ENCODE measurements around the gene PLD1.

Gene PLD1

DNA sequence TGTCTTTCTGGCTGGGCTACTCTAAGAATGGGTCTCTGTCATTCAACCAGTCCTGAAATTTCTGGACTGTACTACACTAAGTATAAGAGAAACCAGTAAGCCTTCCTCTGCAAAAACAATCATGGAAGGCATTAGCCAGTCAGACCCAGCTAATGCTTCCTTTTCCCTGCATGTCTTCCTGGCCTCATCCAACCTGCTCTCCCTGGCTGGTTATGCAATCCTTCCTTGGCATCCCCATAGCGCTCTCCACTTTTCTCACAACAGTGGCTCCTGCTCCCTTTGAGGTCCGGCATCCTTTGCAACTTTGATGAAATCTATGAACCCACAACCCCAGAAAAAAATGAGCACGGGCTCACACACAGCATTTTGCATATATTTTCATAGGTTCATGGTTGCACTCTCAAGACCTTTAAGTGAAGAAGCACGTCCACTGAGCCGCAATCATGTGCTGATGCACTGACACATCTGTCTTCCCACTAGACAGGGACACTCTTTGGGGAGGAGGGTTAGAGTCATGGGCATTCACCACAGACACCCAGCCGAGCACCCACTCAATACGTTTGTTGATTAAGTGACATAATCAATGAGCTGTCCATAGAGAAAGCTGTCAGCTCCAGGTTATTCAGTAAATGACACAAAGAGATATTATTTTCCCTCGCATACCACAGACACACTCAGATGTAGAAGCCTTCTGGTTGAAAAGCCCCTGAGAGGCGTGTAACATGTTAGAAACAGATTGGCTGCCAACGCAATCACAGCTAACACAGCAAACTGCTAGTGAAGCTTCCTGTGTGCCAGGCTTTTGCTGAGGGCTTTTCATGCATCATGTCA lies 66.7 kb downstream of the PLD1 start:
- ATAC-seq (ENCODE audit: low read depth), result no peak
- H3K27ac ChIP-seq (ENCODE audit: poor library complexity, severe bottlenecking), result no peak overlapping the region
- TF ChIP-seq, protein P1, sequence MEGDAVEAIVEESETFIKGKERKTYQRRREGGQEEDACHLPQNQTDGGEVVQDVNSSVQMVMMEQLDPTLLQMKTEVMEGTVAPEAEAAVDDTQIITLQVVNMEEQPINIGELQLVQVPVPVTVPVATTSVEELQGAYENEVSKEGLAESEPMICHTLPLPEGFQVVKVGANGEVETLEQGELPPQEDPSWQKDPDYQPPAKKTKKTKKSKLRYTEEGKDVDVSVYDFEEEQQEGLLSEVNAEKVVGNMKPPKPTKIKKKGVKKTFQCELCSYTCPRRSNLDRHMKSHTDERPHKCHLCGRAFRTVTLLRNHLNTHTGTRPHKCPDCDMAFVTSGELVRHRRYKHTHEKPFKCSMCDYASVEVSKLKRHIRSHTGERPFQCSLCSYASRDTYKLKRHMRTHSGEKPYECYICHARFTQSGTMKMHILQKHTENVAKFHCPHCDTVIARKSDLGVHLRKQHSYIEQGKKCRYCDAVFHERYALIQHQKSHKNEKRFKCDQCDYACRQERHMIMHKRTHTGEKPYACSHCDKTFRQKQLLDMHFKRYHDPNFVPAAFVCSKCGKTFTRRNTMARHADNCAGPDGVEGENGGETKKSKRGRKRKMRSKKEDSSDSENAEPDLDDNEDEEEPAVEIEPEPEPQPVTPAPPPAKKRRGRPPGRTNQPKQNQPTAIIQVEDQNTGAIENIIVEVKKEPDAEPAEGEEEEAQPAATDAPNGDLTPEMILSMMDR (IDR thresholded peaks at IDR 0.05; ENCODE audit: poor library complexity, severe bottlenecking), result no peak

DNA sequence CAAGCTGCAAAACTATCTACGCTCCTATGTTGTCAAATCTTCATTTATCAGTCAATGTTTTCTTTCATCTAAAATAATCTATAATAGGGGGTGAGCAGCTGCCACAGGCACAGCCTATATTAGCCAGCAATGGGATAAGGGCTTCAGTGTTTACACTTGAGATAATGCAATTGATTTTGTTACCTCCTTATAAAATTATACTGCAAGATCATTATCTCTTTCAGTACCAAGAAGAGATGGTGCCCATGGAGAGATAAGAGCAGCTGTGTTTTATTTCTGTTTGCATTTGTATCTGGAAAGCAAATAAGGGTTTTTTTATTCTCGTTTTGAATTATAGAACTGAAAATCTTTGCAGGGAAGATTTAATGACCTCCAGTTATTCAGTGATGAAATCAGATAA lies 68.9 kb downstream of the PLD1 start:
- Histone ChIP-seq H3K4me3 (ENCODE audit: severe bottlenecking) (no peak overlapping the region), H3K9me3 (ENCODE audit: severe bottlenecking) (no peaks in the 10 kb centered on the region), H3K27ac (ENCODE audit: poor library complexity, severe bottlenecking) (no peak overlapping the region), H3K4me1 (ENCODE audit: insufficient read depth, poor library complexity, severe bottlenecking) (no peaks in the 10 kb centered on the region), H3K27me3 (ENCODE audit: insufficient read depth, poor library complexity, severe bottlenecking) (no peaks in the 10 kb centered on the region), H3K36me3 (ENCODE audit: low read depth) (no peaks in the 10 kb centered on the region)
- TF ChIP-seq, protein P1 (IDR thresholded peaks at IDR 0.05; ENCODE audit: poor library complexity, severe bottlenecking), result no peak
- DNase-seq (ENCODE audit: low spot score), result no peak
- no peak for ATAC-seq (ENCODE audit: low read depth)

More for the DNA sequence above, 66.7 kb downstream of the PLD1 start:
- Histone ChIP-seq H3K4me1 (ENCODE audit: insufficient read depth, poor library complexity, severe bottlenecking) (no peaks in the 10 kb centered on the region), H3K27me3 (ENCODE audit: insufficient read depth, poor library complexity, severe bottlenecking) (no peaks in the 10 kb centered on the region), H3K9me3 (ENCODE audit: severe bottlenecking) (no peaks in the 10 kb centered on the region), H3K36me3 (ENCODE audit: low read depth) (no peaks in the 10 kb centered on the region), H3K4me3 (ENCODE audit: severe bottlenecking) (no peak overlapping the region)
- DNase-seq (ENCODE audit: low spot score), result no peak

DNA sequence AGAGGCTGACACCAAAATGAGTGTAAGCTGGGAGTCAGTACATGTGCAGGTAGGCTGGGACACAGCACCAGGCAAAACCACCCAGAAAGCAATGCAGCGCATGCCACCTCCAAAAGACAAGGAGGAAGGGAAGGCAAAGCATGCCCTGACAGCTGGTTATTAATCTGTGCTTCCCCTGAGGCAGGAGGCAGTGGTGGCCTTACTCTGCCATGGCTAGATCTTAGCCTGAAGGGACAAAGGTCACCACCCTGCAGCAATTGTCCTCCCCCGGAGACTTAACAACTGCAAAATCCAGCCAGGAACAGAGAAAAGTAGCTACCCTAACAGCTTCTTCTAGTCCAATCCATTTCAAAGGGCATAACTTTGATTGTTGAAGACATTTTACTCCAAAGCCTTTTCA lies 73.7 kb downstream of the PLD1 start:
- Histone ChIP-seq H3K27me3 (ENCODE audit: insufficient read depth, poor library complexity, severe bottlenecking) (no peaks in the 10 kb centered on the region), H3K27ac (ENCODE audit: poor library complexity, severe bottlenecking) (no peak overlapping the region), H3K36me3 (ENCODE audit: low read depth) (no peaks in the 10 kb centered on the region; the same call in 1 of the 2 replicates), H3K4me3 (ENCODE audit: severe bottlenecking) (no peak overlapping the region), H3K4me1 (ENCODE audit: insufficient read depth, poor library complexity, severe bottlenecking) (no peaks in the 10 kb centered on the region), H3K9me3 (ENCODE audit: severe bottlenecking) (no peaks in the 10 kb centered on the region)
- ATAC-seq (ENCODE audit: low read depth) (no peak), DNase-seq (ENCODE audit: low spot score) (no peak)
- TF ChIP-seq, protein P1 (IDR thresholded peaks at IDR 0.05; ENCODE audit: poor library complexity, severe bottlenecking), result no peak

DNA sequence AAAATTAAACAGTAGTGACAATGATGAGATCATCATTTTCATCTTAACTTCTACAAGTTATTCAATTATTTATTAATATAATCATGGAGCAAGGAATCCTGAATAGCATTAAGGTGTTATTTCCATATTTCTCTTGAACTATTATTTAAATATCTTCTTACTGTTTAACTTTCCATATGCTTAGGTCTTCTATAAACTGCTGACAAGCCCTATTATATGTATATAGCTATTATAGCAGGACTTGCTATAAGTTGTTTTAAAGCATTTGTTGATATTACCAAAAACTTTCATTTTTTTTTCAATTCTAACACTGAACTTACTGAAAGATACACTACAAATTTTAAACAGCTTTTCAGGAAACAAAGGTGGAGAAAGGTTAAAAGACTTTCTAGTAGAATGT lies 76.7 kb downstream of the PLD1 start:
- H3K4me1 ChIP-seq (ENCODE audit: insufficient read depth, poor library complexity, severe bottlenecking), result no peaks in the 10 kb centered on the region
- no peaks in the 10 kb centered on the region; the same call in 1 of the 2 replicates for H3K36me3 ChIP-seq (ENCODE audit: low read depth)
- no peak overlapping the region for H3K4me3 ChIP-seq (ENCODE audit: severe bottlenecking)
- no peaks in the 10 kb centered on the region for H3K9me3 ChIP-seq (ENCODE audit: severe bottlenecking)
- H3K27me3 ChIP-seq (ENCODE audit: insufficient read depth, poor library complexity, severe bottlenecking), result no peaks in the 10 kb centered on the region
- TF ChIP-seq, protein P1 (IDR thresholded peaks at IDR 0.05; ENCODE audit: poor library complexity, severe bottlenecking), result no peak
- no peak overlapping the region for H3K27ac ChIP-seq (ENCODE audit: poor library complexity, severe bottlenecking)
- DNase-seq (ENCODE audit: low spot score) (no peak), ATAC-seq (ENCODE audit: low read depth) (no peak)

DNA sequence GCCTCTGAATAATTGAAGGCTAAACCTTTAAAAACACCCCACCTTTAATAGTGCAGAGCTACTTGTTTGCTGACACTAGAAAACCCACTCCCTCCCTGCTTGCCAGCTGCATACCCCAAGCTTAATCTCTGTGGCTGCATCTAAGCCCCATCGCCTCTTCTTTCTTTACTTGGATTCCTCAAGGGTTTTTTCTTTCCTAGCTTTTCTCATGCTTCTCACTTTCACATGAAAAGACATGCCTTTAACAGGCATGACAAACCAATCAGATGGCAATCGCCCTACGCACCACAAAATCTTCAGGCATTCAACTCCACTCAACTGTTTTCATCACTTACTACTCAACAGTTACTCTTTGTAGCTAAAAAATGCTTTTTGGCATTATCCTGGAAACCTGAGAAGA lies 77.5 kb downstream of the PLD1 start:
- H3K27ac ChIP-seq (ENCODE audit: poor library complexity, severe bottlenecking), result no peak overlapping the region
- no peaks in the 10 kb centered on the region; the same call in 1 of the 2 replicates for H3K36me3 ChIP-seq (ENCODE audit: low read depth)
- TF ChIP-seq, protein P1 (IDR thresholded peaks at IDR 0.05; ENCODE audit: poor library complexity, severe bottlenecking), result no peak
- no peak for DNase-seq (ENCODE audit: low spot score)
- H3K4me1 ChIP-seq (ENCODE audit: insufficient read depth, poor library complexity, severe bottlenecking), result no peaks in the 10 kb centered on the region
- ATAC-seq (ENCODE audit: low read depth), result no peak
- no peaks in the 10 kb centered on the region for H3K9me3 ChIP-seq (ENCODE audit: severe bottlenecking)
- no peak overlapping the region for H3K4me3 ChIP-seq (ENCODE audit: severe bottlenecking)
- H3K27me3 ChIP-seq (ENCODE audit: insufficient read depth, poor library complexity, severe bottlenecking), result no peaks in the 10 kb centered on the region
